GM19035 (cell line): ENCODE measurements around the gene RAG1.

Experiments
- ATAC-seq: cut with Tn5 transposase; IDR thresholded peaks from one replicate; pipeline ENCODE4 v1.9.1; 2021; ENCODE audit not compliant: unreplicated experiment

Gene RAG1

GRCh38 chr11:36627006-36627405, 59.2 kb downstream of the RAG1 start:
- no peak for ATAC-seq

GRCh38 chr11:36627471-36627870, 59.7 kb downstream of the RAG1 start:
- ATAC-seq: no peak

GRCh38 chr11:36628141-36628540, 60.3 kb downstream of the RAG1 start:
- ATAC-seq: no peak

- no peak for ATAC-seq
Observed at GRCh38 chr11:36628765-36629244, 61.0 kb downstream of the RAG1 start.
